HEK293 (cell line): ENCODE results near the gene NT5C2.

Source experiments
- CTCF ChIA-PET: fragments of 350-600 bp; formaldehyde crosslinking; extraction: SDS; loops from one replicate; lab custom pipeline; 2021; ENCODE audit warnings: antibody characterized with exemption; lab: Yijun Ruan, JAX
- POLR2A ChIA-PET: fragments of 300-600 bp; formaldehyde crosslinking; extraction: SDS; loops from one replicate; lab custom pipeline; 2020; ENCODE audit warnings: antibody characterized with exemption, inconsistent platforms; lab: Yijun Ruan, JAX
- H3K27ac ChIP-seq: fragments of 200-500 bp; sonication (Bioruptor generic); 2 replicates; pipeline ENCODE4 v1.5.1; 2014; ENCODE audit warnings: low read depth, low read length, control low read depth, inconsistent platforms; ENCODE audit errors: extremely low read depth
- H3K36me3 ChIP-seq, 2 experiments: fragments of 200-500 bp in 1 of 2; sonication (Bioruptor generic) in 1 of 2; 1 replicate in 1 of 2; 2 replicates in 1 of 2; pipeline ENCODE4 v1.5.1; 2014 to 2017; ENCODE audit warnings: inconsistent platforms in 2 of 2, low read length in 2 of 2; ENCODE audit not compliant: control insufficient read depth in 2 of 2, insufficient read depth in 1 of 2
- H3K4me1 ChIP-seq: fragments of 200-500 bp; sonication (Bioruptor generic); 2 replicates; pipeline ENCODE4 v1.5.1; 2014; ENCODE audit warnings: mild to moderate bottlenecking, low read length, inconsistent platforms; ENCODE audit not compliant: control insufficient read depth, insufficient read depth
- H3K4me3 ChIP-seq: 2 replicates; pipeline ENCODE4 v1.5.1; 2011; ENCODE audit warnings: low read depth, mild to moderate bottlenecking, control low read depth, low read length, moderate library complexity
- H3K9me3 ChIP-seq: fragments of 200-500 bp; sonication (Bioruptor generic); 2 replicates; pipeline ENCODE4 v1.5.1; 2014; ENCODE audit warnings: low read depth, low read length, inconsistent platforms; ENCODE audit not compliant: control insufficient read depth, insufficient read depth
- BCL11B ChIP-seq: fragments of 450-650 bp; formaldehyde crosslinking; IDR thresholded peaks from 2 replicates; pipeline ENCODE4 v1.5.1; 2016; ENCODE audit warnings: low read depth, missing biosample characterization, missing genetic modification characterization
- FEZF1 ChIP-seq: fragments of 450-650 bp; formaldehyde crosslinking; IDR thresholded peaks from 2 replicates; pipeline ENCODE4 v1.5.1; 2016; ENCODE audit warnings: missing biosample characterization, missing genetic modification characterization
- GFI1B ChIP-seq: fragments of 450-650 bp; formaldehyde crosslinking; IDR thresholded peaks from 2 replicates; pipeline ENCODE4 v1.5.1; 2016; ENCODE audit warnings: missing biosample characterization, missing genetic modification characterization
- GLIS2 ChIP-seq: fragments of 450-650 bp; formaldehyde crosslinking; IDR thresholded peaks from 2 replicates; pipeline ENCODE4 v1.5.1; 2016; ENCODE audit warnings: missing biosample characterization, missing genetic modification characterization
- HOXD13 ChIP-seq: sonication (generic); formaldehyde crosslinking; IDR thresholded peaks from 2 replicates; pipeline ENCODE4 v1.8.0; 2022; ENCODE audit warnings: missing genetic modification reagents, borderline replicate concordance
- TCF7L2 ChIP-seq: IDR thresholded peaks from 2 replicates; pipeline ENCODE4 v1.6.1; 2011; ENCODE audit warnings: low read depth, mild to moderate bottlenecking, inconsistent platforms, low read length, moderate library complexity, borderline replicate concordance
- ZNF133 ChIP-seq: fragments of 450-650 bp; formaldehyde crosslinking; IDR thresholded peaks from 2 replicates; pipeline ENCODE4 v1.5.1; 2016; ENCODE audit warnings: missing biosample characterization, missing genetic modification characterization
- ZNF155 ChIP-seq: fragments of 450-650 bp; formaldehyde crosslinking; IDR thresholded peaks from 2 replicates; pipeline ENCODE4 v1.5.1; 2016; ENCODE audit warnings: missing biosample characterization, missing genetic modification characterization
- ZNF175 ChIP-seq: fragments of 450-650 bp; formaldehyde crosslinking; IDR thresholded peaks from 2 replicates; pipeline ENCODE4 v1.5.1; 2016; ENCODE audit warnings: missing biosample characterization, missing genetic modification characterization
- ZNF19 ChIP-seq: fragments of 450-650 bp; formaldehyde crosslinking; IDR thresholded peaks from 2 replicates; pipeline ENCODE4; 2016; ENCODE audit warnings: missing biosample characterization, missing genetic modification characterization, low read depth
- ZNF2 ChIP-seq: fragments of 450-650 bp; formaldehyde crosslinking; IDR thresholded peaks from 2 replicates; pipeline ENCODE4 v1.5.1; 2016; ENCODE audit warnings: missing biosample characterization, missing genetic modification characterization
- ZNF221 ChIP-seq: fragments of 450-650 bp; formaldehyde crosslinking; IDR thresholded peaks from 2 replicates; pipeline ENCODE4 v1.5.1; 2017; ENCODE audit warnings: missing biosample characterization, missing genetic modification characterization, borderline replicate concordance
- ZNF239 ChIP-seq: fragments of 450-650 bp; formaldehyde crosslinking; IDR thresholded peaks from 2 replicates; pipeline ENCODE4 v1.5.1; 2016; ENCODE audit warnings: missing biosample characterization, missing genetic modification characterization
- ZNF292 ChIP-seq: fragments of 450-650 bp; formaldehyde crosslinking; IDR thresholded peaks from 2 replicates; pipeline ENCODE4 v1.5.1; 2016; ENCODE audit warnings: low read depth, missing biosample characterization, missing genetic modification characterization, borderline replicate concordance
- ZNF366 ChIP-seq: fragments of 450-650 bp; formaldehyde crosslinking; conservative IDR thresholded peaks from 2 replicates; pipeline ENCODE4 v1.5.1; 2016; ENCODE audit warnings: missing biosample characterization, missing genetic modification characterization
- ZNF404 ChIP-seq: fragments of 450-650 bp; formaldehyde crosslinking; IDR thresholded peaks from 2 replicates; pipeline ENCODE4 v1.5.1; 2017; ENCODE audit warnings: missing biosample characterization, missing genetic modification characterization
- ZNF433 ChIP-seq: fragments of 450-650 bp; formaldehyde crosslinking; IDR thresholded peaks from 2 replicates; pipeline ENCODE4 v1.5.1; 2016; ENCODE audit warnings: missing biosample characterization, missing genetic modification characterization, low read depth
- ZNF585B ChIP-seq: fragments of 450-650 bp; formaldehyde crosslinking; IDR thresholded peaks from 2 replicates; pipeline ENCODE4 v1.5.1; 2016; ENCODE audit warnings: missing biosample characterization, missing genetic modification characterization
- ZNF624 ChIP-seq: fragments of 450-650 bp; formaldehyde crosslinking; IDR thresholded peaks from 2 replicates; pipeline ENCODE4 v1.5.1; 2017; ENCODE audit warnings: missing biosample characterization, missing genetic modification characterization
- ZNF701 ChIP-seq: fragments of 450-650 bp; formaldehyde crosslinking; IDR thresholded peaks from 2 replicates; pipeline ENCODE4 v1.5.1; 2016; ENCODE audit warnings: missing biosample characterization, missing genetic modification characterization
- ZNF747 ChIP-seq: fragments of 450-650 bp; formaldehyde crosslinking; IDR thresholded peaks from 2 replicates; pipeline ENCODE4 v1.5.1; 2016; ENCODE audit warnings: missing biosample characterization, missing genetic modification characterization
- TF ChIP-seq, protein P1 (sequence below): fragments of 450-650 bp; formaldehyde crosslinking; IDR thresholded peaks from 2 replicates; pipeline ENCODE4 v1.5.1; 2016; ENCODE audit warnings: missing biosample characterization, missing genetic modification characterization
- TF ChIP-seq, protein P2 (sequence below): fragments of 450-650 bp; formaldehyde crosslinking; IDR thresholded peaks from 2 replicates; pipeline ENCODE4 v1.5.1; 2017; ENCODE audit warnings: missing biosample characterization, missing genetic modification characterization
- TF ChIP-seq, protein P3 (sequence below): fragments of 450-650 bp; formaldehyde crosslinking; IDR thresholded peaks from 2 replicates; pipeline ENCODE4 v1.5.1; 2017; ENCODE audit warnings: missing biosample characterization, missing genetic modification characterization
- TF ChIP-seq, protein P4 (sequence below): sonication (generic); formaldehyde crosslinking; IDR thresholded peaks from 2 replicates; pipeline ENCODE4 v1.8.1; 2022; ENCODE audit warnings: mild to moderate bottlenecking, moderate library complexity, missing genetic modification reagents
- TF ChIP-seq, protein P5 (sequence below): fragments of 450-650 bp; formaldehyde crosslinking; IDR thresholded peaks from 2 replicates; pipeline ENCODE4 v1.5.1; 2016; ENCODE audit warnings: missing biosample characterization, missing genetic modification characterization, low read depth
- TF ChIP-seq, protein P6 (sequence below): fragments of 450-650 bp; formaldehyde crosslinking; IDR thresholded peaks from 2 replicates; pipeline ENCODE4 v1.5.1; 2017; ENCODE audit warnings: missing biosample characterization, missing genetic modification characterization

Gene NT5C2

DNA sequence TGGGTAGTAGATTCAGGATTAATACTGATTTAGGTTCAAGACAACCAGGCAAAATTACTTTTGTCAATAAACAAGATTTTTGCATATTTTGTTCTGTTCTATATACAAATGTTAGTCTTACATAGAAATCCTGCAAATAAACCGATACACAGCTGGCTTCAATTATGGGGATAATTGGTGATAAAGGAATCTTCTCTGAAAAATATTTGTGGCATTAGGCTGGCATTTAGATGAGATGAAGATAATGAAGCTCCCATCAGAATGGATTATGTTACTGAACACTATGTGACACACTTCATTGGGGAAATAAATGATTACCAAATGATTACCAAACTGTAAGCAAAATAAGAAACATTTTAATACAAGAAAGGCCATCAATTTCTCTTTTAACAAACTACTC, 65.8 kb downstream of the NT5C2 start:
- Histone ChIP-seq H3K4me1 (peaks cover 21% of the 10 kb centered on the region), H3K36me3 (no peaks in the 10 kb centered on the region; a peak in 1 of 3 replicates), H3K4me3 (no peak overlapping the region), H3K27ac (no peak overlapping the region), H3K9me3 (no peaks in the 10 kb centered on the region)
- CTCF ChIA-PET: interaction anchor here (0.9 to 1.1 kb wide), 2 partner anchors 14 to 117 kb away, joined by 3 read pairs; no protein-coding TSS in a partner anchor
- no peak for TF ChIP-seq BCL11B (tag by site-specific recombination)
- TF ChIP-seq ZNF433 (tag by site-specific recombination): no peak
- TF ChIP-seq ZNF701: no peak
- TF ChIP-seq ZNF624: no peak
- no peak for TF ChIP-seq ZNF2 (tag by site-specific recombination)
- no peak for TF ChIP-seq ZNF366 (tag by site-specific recombination)
- TF ChIP-seq ZNF155 (tag by site-specific recombination): no peak
- no peak for TF ChIP-seq ZNF133 (tag by site-specific recombination)
- TF ChIP-seq ZNF292 (tag by site-specific recombination): no peak
- no peak for TF ChIP-seq GLIS2
- TF ChIP-seq, protein P1, sequence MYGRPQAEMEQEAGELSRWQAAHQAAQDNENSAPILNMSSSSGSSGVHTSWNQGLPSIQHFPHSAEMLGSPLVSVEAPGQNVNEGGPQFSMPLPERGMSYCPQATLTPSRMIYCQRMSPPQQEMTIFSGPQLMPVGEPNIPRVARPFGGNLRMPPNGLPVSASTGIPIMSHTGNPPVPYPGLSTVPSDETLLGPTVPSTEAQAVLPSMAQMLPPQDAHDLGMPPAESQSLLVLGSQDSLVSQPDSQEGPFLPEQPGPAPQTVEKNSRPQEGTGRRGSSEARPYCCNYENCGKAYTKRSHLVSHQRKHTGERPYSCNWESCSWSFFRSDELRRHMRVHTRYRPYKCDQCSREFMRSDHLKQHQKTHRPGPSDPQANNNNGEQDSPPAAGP: no peak
- no peak for TF ChIP-seq TCF7L2
- no peak for TF ChIP-seq ZNF239
- no peak for TF ChIP-seq HOXD13
- POLR2A ChIA-PET: no interaction called here

DNA sequence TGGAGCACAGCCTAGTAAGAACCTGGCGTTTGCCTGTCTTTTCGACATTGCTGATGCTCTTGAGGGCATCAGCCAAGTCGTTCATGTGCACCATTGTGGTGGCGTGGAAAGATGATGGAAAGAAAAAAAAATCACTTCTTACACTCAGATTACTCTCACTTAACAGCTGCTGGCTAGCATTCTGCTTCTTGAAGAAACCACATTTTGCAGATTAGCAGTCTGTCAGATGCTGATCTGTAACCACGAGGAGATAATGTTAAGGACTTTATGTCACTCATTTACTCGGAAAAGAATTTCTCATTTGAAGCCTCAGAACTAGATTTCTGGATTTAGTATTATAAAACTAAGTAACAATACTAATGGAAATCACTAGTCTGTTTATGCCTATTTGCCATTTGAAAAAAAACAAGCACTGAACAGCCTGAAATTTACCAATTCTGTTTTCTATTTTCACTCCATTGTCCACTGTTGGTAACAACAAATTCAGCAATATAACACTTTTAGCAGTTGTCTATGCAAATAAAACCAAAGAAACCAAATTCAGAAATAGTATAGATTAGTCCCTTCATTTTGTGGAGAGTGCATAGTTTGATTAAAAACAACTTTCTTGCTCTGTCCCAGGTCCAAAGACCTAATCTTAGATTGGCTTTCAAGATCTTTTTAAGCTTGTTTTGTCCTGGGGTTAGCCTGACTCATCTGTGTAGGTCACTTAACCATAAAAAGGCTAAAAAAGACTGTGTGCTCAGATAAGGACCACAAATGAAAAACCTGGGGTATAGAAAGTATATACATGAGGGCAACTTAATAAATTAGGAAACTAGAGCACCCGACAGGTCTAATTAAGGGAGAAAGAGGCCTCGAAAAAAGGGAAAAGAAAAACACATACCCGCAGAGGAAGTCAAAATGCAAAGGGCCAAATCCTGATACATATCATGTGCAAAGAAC, 67.5 kb downstream of the NT5C2 start:
- no peak overlapping the region for H3K27ac ChIP-seq
- H3K36me3 ChIP-seq: no peaks in the 10 kb centered on the region; a peak in 1 of 3 replicates
- ChIA-PET CTCF (interaction anchor here (0.6 to 1.3 kb wide), 3 partner anchors 26 to 779 kb away, joined by 3 to 4 read pairs (median 3); no protein-coding TSS in a partner anchor), POLR2A (no interaction called here)
- no peaks in the 10 kb centered on the region for H3K9me3 ChIP-seq
- H3K4me3 ChIP-seq: no peak overlapping the region
- peaks cover 31% of the 10 kb centered on the region for H3K4me1 ChIP-seq
- TF ChIP-seq GFI1B (no peak), FEZF1 (tag by site-specific recombination) (peak; percentile 71), ZNF747 (tag by site-specific recombination) (no peak), ZNF221 (no peak), ZNF404 (no peak), ZNF624 (no peak), ZNF133 (tag by site-specific recombination) (no peak), ZNF585B (tag by site-specific recombination) (no peak), ZNF19 (tag by site-specific recombination) (no peak), ZNF175 (tag by site-specific recombination) (no peak)
- TF ChIP-seq, protein P2, sequence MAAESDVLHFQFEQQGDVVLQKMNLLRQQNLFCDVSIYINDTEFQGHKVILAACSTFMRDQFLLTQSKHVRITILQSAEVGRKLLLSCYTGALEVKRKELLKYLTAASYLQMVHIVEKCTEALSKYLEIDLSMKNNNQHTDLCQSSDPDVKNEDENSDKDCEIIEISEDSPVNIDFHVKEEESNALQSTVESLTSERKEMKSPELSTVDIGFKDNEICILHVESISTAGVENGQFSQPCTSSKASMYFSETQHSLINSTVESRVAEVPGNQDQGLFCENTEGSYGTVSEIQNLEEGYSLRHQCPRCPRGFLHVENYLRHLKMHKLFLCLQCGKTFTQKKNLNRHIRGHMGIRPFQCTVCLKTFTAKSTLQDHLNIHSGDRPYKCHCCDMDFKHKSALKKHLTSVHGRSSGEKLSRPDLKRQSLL: no peak
- TF ChIP-seq, protein P3, sequence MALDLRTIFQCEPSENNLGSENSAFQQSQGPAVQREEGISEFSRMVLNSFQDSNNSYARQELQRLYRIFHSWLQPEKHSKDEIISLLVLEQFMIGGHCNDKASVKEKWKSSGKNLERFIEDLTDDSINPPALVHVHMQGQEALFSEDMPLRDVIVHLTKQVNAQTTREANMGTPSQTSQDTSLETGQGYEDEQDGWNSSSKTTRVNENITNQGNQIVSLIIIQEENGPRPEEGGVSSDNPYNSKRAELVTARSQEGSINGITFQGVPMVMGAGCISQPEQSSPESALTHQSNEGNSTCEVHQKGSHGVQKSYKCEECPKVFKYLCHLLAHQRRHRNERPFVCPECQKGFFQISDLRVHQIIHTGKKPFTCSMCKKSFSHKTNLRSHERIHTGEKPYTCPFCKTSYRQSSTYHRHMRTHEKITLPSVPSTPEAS: no peak
- TF ChIP-seq, protein P4, sequence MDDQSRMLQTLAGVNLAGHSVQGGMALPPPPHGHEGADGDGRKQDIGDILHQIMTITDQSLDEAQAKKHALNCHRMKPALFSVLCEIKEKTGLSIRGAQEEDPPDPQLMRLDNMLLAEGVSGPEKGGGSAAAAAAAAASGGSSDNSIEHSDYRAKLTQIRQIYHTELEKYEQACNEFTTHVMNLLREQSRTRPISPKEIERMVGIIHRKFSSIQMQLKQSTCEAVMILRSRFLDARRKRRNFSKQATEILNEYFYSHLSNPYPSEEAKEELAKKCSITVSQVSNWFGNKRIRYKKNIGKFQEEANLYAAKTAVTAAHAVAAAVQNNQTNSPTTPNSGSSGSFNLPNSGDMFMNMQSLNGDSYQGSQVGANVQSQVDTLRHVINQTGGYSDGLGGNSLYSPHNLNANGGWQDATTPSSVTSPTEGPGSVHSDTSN (CRISPR knock-in tag): no peak
- TF ChIP-seq, protein P5, sequence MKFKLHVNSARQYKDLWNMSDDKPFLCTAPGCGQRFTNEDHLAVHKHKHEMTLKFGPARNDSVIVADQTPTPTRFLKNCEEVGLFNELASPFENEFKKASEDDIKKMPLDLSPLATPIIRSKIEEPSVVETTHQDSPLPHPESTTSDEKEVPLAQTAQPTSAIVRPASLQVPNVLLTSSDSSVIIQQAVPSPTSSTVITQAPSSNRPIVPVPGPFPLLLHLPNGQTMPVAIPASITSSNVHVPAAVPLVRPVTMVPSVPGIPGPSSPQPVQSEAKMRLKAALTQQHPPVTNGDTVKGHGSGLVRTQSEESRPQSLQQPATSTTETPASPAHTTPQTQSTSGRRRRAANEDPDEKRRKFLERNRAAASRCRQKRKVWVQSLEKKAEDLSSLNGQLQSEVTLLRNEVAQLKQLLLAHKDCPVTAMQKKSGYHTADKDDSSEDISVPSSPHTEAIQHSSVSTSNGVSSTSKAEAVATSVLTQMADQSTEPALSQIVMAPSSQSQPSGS (tag by site-specific recombination): no peak
- TF ChIP-seq, protein P6, sequence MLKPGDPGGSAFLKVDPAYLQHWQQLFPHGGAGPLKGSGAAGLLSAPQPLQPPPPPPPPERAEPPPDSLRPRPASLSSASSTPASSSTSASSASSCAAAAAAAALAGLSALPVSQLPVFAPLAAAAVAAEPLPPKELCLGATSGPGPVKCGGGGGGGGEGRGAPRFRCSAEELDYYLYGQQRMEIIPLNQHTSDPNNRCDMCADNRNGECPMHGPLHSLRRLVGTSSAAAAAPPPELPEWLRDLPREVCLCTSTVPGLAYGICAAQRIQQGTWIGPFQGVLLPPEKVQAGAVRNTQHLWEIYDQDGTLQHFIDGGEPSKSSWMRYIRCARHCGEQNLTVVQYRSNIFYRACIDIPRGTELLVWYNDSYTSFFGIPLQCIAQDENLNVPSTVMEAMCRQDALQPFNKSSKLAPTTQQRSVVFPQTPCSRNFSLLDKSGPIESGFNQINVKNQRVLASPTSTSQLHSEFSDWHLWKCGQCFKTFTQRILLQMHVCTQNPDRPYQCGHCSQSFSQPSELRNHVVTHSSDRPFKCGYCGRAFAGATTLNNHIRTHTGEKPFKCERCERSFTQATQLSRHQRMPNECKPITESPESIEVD (tag by site-specific recombination): peak; percentile 69
